HG03520 (cell line): Measurements from ENCODE around the gene SH3GLB1.
"Not testable (repeated sequence)": the region's sequence is repeated elsewhere in the genome, so short reads cannot be mapped to it uniquely, and the experiment has no call there.

Source experiments
- ATAC-seq: cut with Tn5 transposase; IDR thresholded peaks from one replicate; pipeline ENCODE4 v1.9.1; 2021; ENCODE audit warnings: mild to moderate bottlenecking, moderate library complexity; ENCODE audit not compliant: unreplicated experiment

SH3GLB1 gene

DNA sequence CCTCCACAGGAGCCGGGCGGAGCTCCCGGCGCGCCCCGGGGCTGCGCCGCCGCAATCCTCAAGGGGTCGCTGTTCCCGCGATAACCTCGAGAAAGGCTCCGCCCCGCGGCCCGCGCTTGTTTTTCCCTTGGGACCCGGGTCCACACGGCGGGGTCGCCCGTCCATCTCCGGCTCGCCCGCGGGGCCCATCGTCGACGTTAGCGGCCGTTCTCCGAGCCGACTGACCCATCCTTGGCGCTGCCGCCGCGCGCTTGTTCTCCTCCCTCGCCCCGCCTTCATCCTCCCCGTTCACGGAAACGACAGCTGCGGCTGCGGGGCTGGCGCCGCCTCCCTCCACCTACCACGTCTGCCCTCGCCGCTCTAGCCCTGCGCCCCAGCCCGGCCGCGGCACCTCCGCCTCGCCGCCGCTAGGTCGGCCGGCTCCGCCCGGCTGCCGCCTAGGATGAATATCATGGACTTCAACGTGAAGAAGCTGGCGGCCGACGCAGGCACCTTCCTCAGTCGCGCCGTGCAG lies at the start of gene SH3GLB1:
SH3GLB1 (plus strand) TSS at position 119 of the 514 bp plus-strand sequence; CDS start at position 443, 324 bp downstream.
- ATAC-seq: peak; percentile 88

DNA sequence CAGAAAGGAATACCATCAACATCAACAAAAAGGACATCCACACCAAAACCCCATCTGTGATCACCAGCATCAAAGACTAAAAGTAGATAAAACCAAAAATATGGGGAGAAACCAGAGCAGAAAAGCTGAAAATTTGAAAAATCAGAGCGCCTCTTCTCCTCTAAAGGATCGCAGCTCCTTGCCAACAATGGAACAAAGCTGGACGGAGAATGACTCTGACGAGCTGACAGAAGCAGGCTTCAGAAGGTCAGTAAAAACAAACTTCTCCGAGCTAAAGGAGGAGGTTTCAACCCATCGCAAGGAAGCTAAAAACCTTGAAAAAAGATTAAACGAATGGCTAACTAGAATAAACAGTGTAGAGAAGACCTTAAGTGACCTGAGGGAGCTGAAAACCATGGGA lies 46.0 kb upstream of the SH3GLB1 start:
- ATAC-seq: not testable (repeated sequence)

DNA sequence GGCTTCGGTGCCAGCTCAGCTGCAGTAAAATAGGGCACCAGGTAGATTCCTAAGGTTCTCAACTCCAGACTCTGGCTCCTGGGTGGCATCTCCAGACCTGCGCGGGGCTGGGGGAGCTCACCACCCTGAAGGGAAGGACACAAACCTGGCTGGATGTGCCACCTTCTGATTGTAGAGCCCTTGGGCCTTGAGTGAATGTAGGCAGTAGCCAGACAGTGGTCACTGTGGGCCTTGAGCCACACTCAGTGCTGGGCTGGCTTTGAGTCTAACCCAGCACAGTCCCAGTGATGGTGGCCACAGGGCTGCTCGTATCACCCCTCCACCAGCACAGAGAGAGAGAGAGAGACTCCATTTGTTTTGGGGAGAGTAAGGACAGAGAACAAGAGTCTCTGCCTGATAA lies 38.0 kb upstream of the SH3GLB1 start:
- ATAC-seq: no peak

DNA sequence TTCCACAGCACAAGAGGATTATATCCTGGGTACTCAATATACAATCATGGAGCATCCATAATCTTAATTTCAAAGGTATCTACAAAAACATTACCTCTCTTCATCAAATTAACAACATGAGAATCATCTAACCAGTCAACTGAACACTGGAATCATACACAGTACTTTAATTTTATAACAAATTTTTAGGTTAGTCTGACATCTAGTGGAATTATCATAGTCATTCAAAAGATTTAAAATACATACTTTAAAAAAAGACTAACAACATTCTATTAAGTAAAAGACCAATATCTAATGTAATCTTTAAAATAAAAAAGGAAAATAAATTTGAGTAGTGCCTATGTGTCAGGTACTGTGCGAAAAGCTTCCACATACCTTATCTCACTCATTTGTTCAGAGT lies 16.8 kb upstream of the SH3GLB1 start:
- ATAC-seq: no peak

DNA sequence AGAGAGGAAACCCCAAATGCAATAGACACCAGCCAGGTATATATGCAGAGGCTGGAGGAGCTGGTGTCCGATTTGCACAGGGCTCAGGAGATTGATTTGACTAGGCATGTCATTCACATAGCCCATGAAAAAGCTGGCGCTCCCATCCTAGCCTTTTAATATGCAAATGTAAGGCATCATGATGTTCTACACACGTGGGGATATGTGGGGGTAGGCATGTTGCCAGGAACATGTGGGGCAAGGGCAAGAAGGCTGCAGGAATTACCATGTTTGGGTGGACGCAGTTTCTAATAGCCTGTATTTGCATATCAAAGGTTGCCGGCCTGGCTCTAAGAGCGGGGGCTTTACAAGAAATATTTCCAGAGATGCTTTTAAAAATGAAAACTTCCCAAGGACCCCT lies 11.7 kb upstream of the SH3GLB1 start:
- ATAC-seq: no peak

DNA sequence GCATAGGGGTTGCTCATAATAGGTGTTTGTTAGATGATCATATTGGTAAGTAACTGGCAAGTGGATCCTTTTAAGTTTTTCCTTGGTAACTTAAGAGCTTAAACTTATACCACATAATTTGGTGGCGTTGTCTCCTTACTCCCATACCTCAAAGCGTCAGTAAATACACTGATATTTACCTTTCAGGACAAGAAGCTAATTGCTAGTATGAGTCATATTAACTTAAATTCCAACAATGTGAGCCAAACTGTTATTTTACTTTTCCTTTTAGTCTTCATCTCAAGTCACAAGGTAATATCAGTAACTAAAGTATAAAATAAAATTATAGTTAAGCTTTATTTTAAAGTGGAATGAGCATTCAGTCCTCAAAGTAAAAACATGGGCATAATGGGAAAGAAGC lies 9.0 kb upstream of the SH3GLB1 start:
- no peak for ATAC-seq

DNA sequence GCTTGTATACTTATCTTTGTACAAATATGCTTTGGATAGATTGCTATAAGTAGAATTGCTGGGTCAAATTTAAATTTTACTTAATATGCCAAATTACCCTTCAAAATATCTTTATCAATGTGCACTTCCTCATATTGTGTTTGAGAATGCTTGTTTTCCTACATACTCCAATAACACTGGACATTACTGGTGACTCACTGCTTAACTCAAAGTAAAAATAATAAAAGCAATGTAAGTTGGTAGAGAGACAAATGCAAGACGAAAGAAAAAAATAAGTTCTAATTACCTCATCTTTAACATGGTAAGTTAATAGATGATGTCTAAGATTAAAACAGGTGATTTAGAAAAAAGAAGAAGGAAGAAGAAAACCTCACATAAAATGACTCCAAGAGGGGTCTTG lies 7.9 kb upstream of the SH3GLB1 start:
- no peak for ATAC-seq

DNA sequence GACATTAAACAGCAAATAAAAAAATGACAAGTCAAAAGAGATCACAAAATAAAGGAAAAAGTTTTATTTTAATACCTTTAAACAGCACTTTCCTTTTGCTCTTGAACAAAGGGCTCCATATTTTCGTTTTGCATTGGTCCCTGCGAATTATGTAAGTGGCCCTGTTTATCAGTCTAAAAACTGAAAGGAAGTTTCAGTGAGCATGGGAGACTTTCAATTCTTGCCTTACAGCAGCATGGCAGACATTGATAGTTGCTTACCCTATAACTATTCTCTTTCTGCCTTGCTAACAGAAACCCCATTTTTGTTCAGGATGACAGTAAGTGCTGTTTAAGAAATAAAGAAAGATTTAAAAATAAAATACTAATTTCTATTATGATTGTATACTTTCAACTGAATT lies 5.2 kb upstream of the SH3GLB1 start:
- ATAC-seq: no peak

DNA sequence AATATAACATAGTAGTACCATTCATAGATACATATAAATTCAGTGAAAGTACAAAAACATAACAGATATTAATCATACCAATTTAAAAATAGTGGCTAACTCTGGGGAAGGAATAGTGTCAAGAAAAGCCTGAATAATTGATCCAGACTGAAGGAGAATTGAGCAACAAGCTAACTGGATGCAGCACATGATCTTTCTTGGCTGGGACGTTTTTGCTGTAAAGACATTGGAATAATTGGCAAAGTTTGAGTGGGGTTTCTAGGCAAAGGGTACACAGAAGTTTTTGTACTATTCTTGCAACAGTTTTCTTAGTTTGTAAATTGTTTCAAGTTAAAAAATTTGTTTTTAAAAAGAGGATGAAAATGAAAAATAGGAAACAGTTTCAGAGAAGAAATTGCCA lies 2.6 kb upstream of the SH3GLB1 start:
- ATAC-seq: no peak

DNA sequence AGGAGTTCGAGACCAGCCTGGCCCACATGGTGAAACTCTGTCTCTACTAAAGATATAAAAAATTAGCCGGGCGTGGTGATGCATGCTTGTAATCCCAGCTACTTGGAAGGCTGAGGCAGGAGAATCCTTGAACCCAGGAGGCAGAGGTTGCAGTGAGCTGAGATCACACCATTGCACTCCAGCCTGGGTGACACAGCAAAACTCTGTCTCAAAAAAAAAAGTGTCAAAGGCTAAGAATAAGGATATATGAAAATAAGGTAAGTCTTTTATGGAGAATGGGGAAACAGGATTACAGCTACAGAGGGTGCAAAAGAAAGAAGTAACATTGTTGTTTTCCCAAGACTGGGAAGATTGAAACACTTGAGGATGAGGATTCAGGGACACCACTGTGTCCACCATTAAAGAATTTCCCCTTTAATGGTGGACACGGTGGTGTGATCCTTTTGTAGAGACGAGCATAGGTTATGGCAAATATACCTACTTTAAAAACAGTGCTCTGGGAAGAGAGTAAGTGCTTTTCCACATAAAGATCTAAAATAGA lies 1.4 kb upstream of the SH3GLB1 start:
- ATAC-seq: not testable (repeated sequence)

DNA sequence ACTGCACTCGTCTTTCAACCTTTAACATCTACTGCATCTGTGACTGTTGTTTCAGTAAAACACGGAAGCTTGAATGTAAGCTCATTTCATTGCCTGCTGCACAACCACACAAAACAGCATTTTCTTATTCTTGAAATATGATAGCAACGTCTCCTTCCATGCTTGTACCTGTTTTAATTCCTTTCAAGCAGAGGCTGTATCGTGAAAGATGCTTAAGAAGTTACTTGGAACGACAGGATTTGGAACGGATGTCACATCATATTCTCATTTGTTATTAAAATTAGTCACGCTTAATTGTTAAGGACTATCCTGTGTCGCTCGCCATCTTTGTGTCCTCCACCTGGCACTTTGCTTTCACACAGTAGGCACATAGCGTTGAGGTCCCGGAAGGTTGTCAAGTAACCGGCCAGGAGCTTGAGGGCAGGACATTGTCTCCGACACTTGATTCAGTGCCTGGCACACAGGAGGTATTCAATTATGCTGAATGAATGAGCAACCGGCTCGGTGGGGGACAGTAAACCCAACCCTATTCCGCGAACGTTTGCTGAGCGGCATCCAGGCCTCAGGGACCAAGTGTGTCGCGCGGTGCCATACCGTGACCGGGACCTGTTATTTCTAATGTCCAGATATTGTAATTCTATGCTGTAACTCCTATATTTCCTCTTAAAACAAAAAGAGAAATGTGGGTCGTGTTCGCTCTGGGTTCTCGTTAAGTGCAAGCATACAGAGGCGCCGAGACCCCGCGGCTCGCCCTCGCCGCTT lies 499 bp upstream of the SH3GLB1 start:
- peak; percentile 34 for ATAC-seq

DNA sequence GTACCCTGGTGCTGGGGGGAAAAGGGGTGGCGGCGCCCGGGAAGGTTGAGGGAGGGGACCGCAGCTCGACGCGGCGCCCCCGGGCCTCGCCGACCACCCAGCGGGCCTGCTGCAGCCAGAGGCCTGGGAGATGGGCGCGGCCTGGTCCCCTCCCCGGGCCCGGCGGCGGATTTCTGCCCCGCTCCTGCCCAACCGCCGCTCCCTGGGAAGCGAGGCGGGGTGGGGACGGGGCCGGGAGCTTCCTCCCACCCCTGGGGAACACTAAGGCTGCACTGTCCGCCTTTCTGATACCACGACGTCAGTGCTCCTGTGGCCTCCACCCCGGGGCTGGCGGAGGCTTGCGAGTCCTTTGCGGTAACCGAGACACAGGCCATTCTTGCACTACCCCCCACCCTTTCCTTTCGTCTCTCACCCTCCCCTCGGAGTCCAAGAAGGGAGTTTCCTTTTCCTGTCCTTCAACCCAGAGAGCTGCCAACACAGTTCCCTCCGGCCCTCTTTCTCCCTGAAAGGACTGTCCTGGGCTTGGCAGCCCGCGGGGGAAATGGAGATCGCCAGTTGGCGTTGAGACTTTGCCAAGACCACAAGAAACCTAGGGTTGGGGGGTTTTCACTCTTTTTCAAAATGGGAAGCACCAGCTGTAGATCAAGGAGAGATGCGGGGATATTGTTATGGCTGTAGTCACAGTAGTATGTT lies 742 bp downstream of the SH3GLB1 start:
- ATAC-seq: peak; percentile 24

DNA sequence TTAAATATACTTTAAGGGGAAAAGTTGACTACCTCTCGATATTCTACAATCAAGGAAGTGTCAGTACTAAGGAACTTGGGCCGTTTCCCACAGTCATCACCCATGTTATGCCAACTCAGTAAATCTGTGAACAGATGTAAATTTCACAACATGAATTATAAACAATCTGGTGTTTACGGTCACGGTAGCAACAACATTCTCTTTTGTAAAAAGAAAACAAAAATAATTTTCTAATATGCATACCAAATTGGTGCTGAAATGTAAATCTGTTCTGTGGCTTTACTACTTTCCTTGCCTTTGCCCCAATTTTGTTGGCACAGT lies 1.2 kb downstream of the SH3GLB1 start:
- no peak for ATAC-seq

DNA sequence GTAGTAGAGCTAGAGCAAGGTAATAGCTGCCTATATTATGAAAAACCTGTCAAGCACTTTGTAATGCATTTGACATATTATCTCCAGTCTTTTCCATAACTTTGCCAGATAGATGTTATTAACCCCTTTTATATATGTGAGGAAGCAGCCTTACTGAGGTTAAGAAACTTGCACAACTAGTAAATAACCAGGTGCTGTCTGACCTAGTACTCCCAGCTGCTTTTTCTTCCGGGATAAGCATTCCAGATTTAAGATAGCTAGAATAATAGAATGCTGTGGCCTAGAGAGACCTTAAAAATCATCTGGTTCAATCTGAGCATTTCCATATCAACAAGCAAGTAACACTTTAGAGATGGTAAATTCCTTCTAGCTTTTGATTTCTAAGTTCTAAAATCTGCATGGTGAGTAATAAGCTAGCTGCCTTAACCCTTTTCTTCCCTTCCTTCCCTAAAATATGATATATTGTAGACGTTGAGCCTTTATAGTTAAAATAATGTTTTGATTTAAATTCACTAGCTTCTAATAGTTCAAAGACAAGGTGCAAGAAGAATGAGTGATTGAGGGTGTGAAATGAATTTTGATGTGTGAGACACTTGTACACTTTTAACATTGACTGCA lies 1.8 kb downstream of the SH3GLB1 start:
- no peak for ATAC-seq

DNA sequence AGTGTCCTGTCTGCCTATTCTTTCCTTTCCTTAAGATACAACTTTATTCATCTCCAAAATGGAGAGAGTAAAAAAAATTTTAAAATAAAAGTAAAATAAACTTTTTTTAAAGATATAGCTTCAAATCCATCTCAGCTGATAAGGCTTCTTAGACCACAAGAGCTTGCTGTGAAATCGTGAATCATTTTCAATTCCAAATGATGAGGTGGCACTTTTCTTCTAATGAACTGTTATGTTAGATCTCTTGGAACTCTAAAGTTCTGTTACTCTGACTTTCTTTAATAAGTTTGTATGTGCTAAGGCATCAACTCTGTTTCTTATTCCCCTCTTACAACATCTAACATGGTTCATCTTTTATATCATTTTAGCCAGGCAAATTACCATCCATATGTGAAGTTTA lies 4.5 kb downstream of the SH3GLB1 start:
- ATAC-seq: no peak

DNA sequence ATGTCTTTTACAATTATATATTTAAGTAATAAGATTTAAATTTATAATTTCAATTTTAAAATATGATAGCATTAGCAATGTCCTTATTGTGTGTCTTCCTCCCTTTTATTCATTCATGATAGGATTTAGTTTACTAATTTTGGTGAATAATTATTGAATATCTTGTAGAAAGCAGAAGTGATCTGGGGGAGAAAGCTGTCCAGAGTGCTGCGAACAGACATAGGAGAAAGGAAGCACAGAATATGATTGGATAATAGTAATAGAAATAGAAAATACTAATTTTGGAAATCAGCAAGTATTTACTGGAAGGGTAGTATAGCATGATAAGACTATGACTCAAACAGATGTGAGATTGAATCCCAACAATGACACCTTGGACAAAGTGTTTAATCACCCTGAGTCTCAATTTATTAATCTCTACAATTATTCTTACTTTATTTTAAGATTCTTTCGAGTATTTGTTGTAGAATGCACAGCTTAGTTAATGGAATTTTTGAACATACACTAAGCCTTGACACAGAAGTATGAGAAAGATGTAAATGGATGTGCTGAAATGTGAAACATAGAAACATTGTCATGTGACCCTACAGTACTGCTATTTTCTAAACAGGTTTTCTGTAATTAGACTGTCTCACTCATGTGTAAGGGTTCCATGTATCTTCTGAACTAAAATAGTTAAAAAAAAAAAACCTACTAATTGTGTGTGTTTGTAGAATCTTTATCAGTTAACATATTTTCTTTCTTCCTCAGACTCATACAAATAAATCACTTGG lies 7.9 kb downstream of the SH3GLB1 start:
- no peak for ATAC-seq

DNA sequence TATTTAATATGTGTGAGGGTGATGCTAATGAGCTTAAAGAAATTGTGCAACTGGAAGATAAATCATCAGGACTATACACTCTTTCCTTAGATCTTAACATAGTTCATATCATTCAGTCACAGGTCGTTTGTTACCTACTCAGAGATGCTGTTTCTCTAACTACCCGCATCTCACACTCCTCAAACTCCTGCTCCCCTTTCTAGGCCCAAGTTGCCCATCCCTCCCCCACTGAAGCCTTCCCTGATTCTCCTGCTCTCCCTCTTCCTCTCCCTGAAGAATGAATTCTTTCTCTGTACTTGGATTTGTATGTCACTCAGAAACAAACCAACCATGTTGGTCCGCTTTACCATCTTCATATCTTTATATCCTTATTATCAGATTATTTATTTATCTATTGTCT lies 9.1 kb downstream of the SH3GLB1 start:
- ATAC-seq: no peak

DNA sequence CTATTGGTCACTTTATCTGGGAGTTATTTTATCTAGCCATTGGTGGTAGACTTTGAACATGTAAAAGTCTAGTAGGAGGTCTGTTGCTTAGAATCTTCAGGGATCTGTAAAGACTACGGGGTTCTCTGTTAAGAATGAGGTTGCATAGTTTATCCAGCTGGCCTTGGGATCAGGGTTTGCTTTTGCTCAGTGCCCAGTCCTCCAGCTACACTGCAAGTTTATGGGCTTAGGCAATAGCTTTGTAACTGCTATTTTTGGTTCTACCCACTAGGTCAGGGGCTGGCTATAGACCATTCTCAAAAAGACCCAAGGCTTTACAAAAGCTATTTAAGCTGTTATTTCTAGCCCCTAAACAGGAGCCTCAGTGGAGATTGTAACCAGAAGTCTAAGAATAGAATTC lies 9.8 kb downstream of the SH3GLB1 start:
- ATAC-seq: no peak

DNA sequence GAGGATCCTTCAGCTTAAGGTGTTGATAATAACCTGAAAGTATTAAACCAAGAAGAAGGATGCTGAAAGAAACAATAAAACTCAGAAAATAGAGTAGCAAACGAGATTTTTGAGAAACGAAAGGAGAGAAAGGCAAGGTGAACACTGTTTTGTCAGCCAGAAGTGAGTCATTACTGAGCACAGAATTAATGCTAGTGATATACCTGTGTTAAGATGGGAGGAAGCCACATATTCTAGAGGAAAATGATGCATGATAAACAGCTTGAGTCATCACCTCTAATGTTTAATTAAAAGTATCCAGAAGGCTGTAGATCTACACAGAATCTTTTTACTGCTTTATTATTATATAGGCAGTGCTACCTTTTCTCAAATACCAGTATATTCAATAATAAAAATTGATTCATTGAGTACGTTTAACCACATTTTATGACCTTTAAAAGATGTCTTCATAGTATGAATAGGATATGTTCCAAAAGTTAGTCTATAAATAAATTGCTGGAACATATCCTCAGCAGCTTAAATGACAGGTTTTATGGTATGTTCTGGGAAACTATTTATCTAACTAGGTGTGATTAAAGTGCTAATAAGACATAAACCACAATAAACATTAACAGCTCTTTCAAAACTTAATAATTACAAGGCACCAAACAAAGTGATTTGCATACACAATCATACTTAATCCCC lies 10.3 kb downstream of the SH3GLB1 start:
- no peak for ATAC-seq

DNA sequence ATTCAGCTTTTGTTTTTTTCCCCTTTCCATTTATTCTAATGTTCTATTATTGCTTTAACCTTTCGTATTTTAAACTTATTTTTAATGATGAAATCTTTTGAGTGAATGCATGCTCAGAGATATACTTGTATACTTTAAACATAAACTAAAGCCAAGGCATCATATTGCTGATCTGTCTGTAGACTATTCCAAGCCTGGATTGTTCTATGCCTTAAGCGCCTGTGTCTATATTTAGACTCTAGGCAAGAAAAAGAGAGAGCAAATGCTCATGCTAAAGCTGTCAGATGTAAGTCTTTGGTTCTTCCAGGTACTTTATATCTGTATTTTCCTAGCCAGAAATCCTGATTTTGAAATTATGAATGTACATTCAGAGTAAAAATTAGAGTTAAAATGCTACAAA lies 14.4 kb downstream of the SH3GLB1 start:
- no peak for ATAC-seq
